Activated B cell treated with CpG ODN at 0.5 μM for 24 hours (primary cell): ENCODE measurements around the gene SH3RF1. TPM values are rescaled to one million over a fixed set of nuclear protein-coding genes. Genes with fewer than 3 reads are reported as not detected.

Experiments used
- ATAC-seq: fragments of 200-7000 bp; cut with Tn5 transposase; one replicate; pipeline ENCODE4 v1.10.0; 2021; ENCODE audit warnings: low read depth, mild to moderate bottlenecking, moderate library complexity
- CTCF ChIA-PET: fragments of 350-600 bp; sonication (Branson Sonifier 250); formaldehyde crosslinking; loops from one replicate; lab custom pipeline; 2021; ENCODE audit warnings: antibody characterized with exemption; lab: Charles Lee
- POLR2A ChIA-PET: fragments of 350-600 bp; sonication (Branson Sonifier 250); formaldehyde crosslinking; loops from one replicate; lab custom pipeline; 2021; ENCODE audit warnings: antibody characterized with exemption; lab: Charles Lee
- DNase-seq: peaks from one replicate; pipeline ENCODE4 v3.0.0; 2022
- H3K27ac Mint-ChIP-seq: one replicate; pipeline ENCODE4 v1.8.0; 2020; ENCODE audit warnings: mixed read lengths
- H3K27me3 Mint-ChIP-seq: one replicate; pipeline ENCODE4 v1.8.0; 2021; ENCODE audit warnings: mixed read lengths
- H3K36me3 Mint-ChIP-seq: one replicate; pipeline ENCODE4 v1.8.0; 2021; ENCODE audit warnings: low read depth, mixed read lengths
- H3K4me1 Mint-ChIP-seq: one replicate; pipeline ENCODE4 v1.8.0; 2021; ENCODE audit warnings: mixed read lengths
- H3K4me3 Mint-ChIP-seq: one replicate; pipeline ENCODE4 v1.8.0; 2020; ENCODE audit warnings: mild to moderate bottlenecking, mixed read lengths
- H3K9me3 Mint-ChIP-seq: one replicate; pipeline ENCODE4 v1.8.0; 2020; ENCODE audit warnings: mixed read lengths
- CTCF ChIP-seq: fragments of 200-600 bp; IDR thresholded peaks from one replicate; pipeline ENCODE4 v1.8.0; 2022; ENCODE audit warnings: antibody characterized with exemption, mild to moderate bottlenecking
- intact Hi-C: fragments of 100-400 bp; cut with micrococcal nuclease; formaldehyde crosslinking; loops from one replicate; pipeline ENCODE4 v1.15.1; 2024
- total RNA-seq: library from RNA; stranded (reverse); gene quantifications from 2 replicates; pipeline ENCODE4 v1.2.3, GENCODE V29; 2022

SH3RF1 gene
- total RNA-seq, 1 donor from 2014 or later, result 7.1 TPM

- ATAC-seq, result no peak
- POLR2A ChIA-PET, result no interaction called here
- H3K27me3 Mint-ChIP-seq, result no peaks in the 10 kb centered on the region
- H3K4me3 Mint-ChIP-seq, result no peak overlapping the region
- H3K9me3 Mint-ChIP-seq, result no peaks in the 10 kb centered on the region
- H3K4me1 Mint-ChIP-seq, result no peaks in the 10 kb centered on the region
- intact Hi-C loops, result no loop called here
- H3K27ac Mint-ChIP-seq, result no peak overlapping the region
- CTCF ChIA-PET, result no interaction called here
- peaks cover 22% of the 10 kb centered on the region for H3K36me3 Mint-ChIP-seq
- TF ChIP-seq CTCF, result no peak
- no peak for DNase-seq
Observed at GRCh38 chr4:169120624-169121023, 150.1 kb downstream of the SH3RF1 start.

GRCh38 chr4:169119536-169119935 is 151.2 kb downstream of the SH3RF1 start:
- Mint-ChIP-seq H3K27ac (no peak overlapping the region), H3K9me3 (no peaks in the 10 kb centered on the region), H3K4me1 (no peaks in the 10 kb centered on the region), H3K36me3 (peaks cover 22% of the 10 kb centered on the region), H3K27me3 (no peaks in the 10 kb centered on the region), H3K4me3 (no peak overlapping the region)
- no peak for TF ChIP-seq CTCF
- no peak for ATAC-seq
- no peak for DNase-seq
- intact Hi-C loops, result no loop called here
- POLR2A ChIA-PET, result no interaction called here
- CTCF ChIA-PET, result no interaction called here

- no peaks in the 10 kb centered on the region for H3K27me3 Mint-ChIP-seq
- TF ChIP-seq CTCF, result no peak
- intact Hi-C loops, result no loop called here
- H3K4me3 Mint-ChIP-seq, result no peak overlapping the region
- DNase-seq (no peak), ATAC-seq (no peak)
- no peak overlapping the region for H3K27ac Mint-ChIP-seq
- H3K4me1 Mint-ChIP-seq, result no peaks in the 10 kb centered on the region
- CTCF ChIA-PET, result no interaction called here
- H3K36me3 Mint-ChIP-seq, result peaks cover 24% of the 10 kb centered on the region
- POLR2A ChIA-PET, result no interaction called here
- H3K9me3 Mint-ChIP-seq, result no peaks in the 10 kb centered on the region
Observed at GRCh38 chr4:169117591-169118081, 153.1 kb downstream of the SH3RF1 start.

GRCh38 chr4:169116270-169116901 is 154.4 kb downstream of the SH3RF1 start:
- no peaks in the 10 kb centered on the region for H3K4me1 Mint-ChIP-seq
- no peak for TF ChIP-seq CTCF
- H3K4me3 Mint-ChIP-seq, result no peak overlapping the region
- H3K36me3 Mint-ChIP-seq, result peaks cover 19% of the 10 kb centered on the region
- no peaks in the 10 kb centered on the region for H3K27me3 Mint-ChIP-seq
- no peak overlapping the region for H3K27ac Mint-ChIP-seq
- DNase-seq, result no peak
- H3K9me3 Mint-ChIP-seq, result no peaks in the 10 kb centered on the region
- no peak for ATAC-seq
- POLR2A ChIA-PET, result no interaction called here
- intact Hi-C loops, result no loop called here
- CTCF ChIA-PET, result no interaction called here

GRCh38 chr4:169115897-169116254 is 154.9 kb downstream of the SH3RF1 start:
- ChIA-PET CTCF (no interaction called here), POLR2A (no interaction called here)
- H3K27ac Mint-ChIP-seq, result no peak overlapping the region
- intact Hi-C loops, result no loop called here
- no peak for TF ChIP-seq CTCF
- no peaks in the 10 kb centered on the region for H3K9me3 Mint-ChIP-seq
- ATAC-seq (no peak), DNase-seq (no peak)
- no peaks in the 10 kb centered on the region for H3K27me3 Mint-ChIP-seq
- H3K36me3 Mint-ChIP-seq, result peaks cover 19% of the 10 kb centered on the region
- no peaks in the 10 kb centered on the region for H3K4me1 Mint-ChIP-seq
- no peak overlapping the region for H3K4me3 Mint-ChIP-seq
